HL-60 (cell line): ENCODE results near the gene RHBG.
A peak's percentile ranks its signal among the peaks of the same experiment; 100 is the strongest.

Experiments used
- DNase-seq, 2 experiments: peaks; one replicate each; pipeline ENCODE4 v3.0.0-alpha.2; 2010 to 2020; ENCODE audit warnings: low read depth in 1 of 2, low spot score in 1 of 2
- H3K27ac ChIP-seq: fragments of 250-450 bp; sonication (Bioruptor Pico); replicated peaks from 2 replicates; pipeline ENCODE4 v1.5.1; 2020; ENCODE audit warnings: mild to moderate bottlenecking, moderate library complexity
- H3K27me3 ChIP-seq: fragments of 250-450 bp; sonication (Bioruptor Pico); 2 replicates; pipeline ENCODE4 v1.5.1; 2021; ENCODE audit warnings: mild to moderate bottlenecking, moderate library complexity; ENCODE audit not compliant: insufficient read depth, poor library complexity, severe bottlenecking
- H3K4me3 ChIP-seq: replicated peaks from 2 replicates; pipeline ENCODE4 v1.5.1; 2011; ENCODE audit warnings: mild to moderate bottlenecking, control low read depth, low read length; ENCODE audit not compliant: insufficient read depth
- CTCF ChIP-seq: IDR thresholded peaks from one replicate; pipeline ENCODE4 v1.5.1; 2011; ENCODE audit warnings: low read length, control low read depth, inconsistent platforms; ENCODE audit not compliant: insufficient read depth
- GABPA ChIP-seq: IDR thresholded peaks from 2 replicates; pipeline ENCODE4 v1.6.1; 2012; ENCODE audit warnings: low read depth
- POLR2AphosphoS5 ChIP-seq: IDR thresholded peaks from 2 replicates; pipeline ENCODE4 v1.6.1; 2012; ENCODE audit warnings: low read depth
- REST ChIP-seq: IDR thresholded peaks from 2 replicates; pipeline ENCODE4 v1.6.1; 2012; ENCODE audit warnings: low read depth; ENCODE audit not compliant: insufficient replicate concordance
- SPI1 ChIP-seq: IDR thresholded peaks from 2 replicates; pipeline ENCODE4 v1.6.1; 2012; ENCODE audit warnings: low read depth, mild to moderate bottlenecking, borderline replicate concordance

The RHBG gene

GRCh38 chr1:156421062-156421938 lies 52.3 kb downstream of the RHBG start:
- TF ChIP-seq CTCF: no peak
- peak; percentile 79 for TF ChIP-seq SPI1
- H3K27ac ChIP-seq: no peak overlapping the region
- peaks cover 78% of the 10 kb centered on the region for H3K27me3 ChIP-seq
- peak in 1 of 2 experiments; percentile 20 for DNase-seq
- no peak overlapping the region; the same call in 1 of the 2 replicates for H3K4me3 ChIP-seq

- no peak overlapping the region for H3K4me3 ChIP-seq
- no peak for DNase-seq
- TF ChIP-seq CTCF (no peak), POLR2AphosphoS5 (no peak), SPI1 (no peak), REST (no peak), GABPA (no peak)
- H3K27me3 ChIP-seq: peaks cover 78% of the 10 kb centered on the region
- no peak overlapping the region for H3K27ac ChIP-seq
These were observed 53.1 kb downstream of the RHBG start for GRCh38 chr1:156421939-156422601.

GRCh38 chr1:156422602-156423091 lies 53.6 kb downstream of the RHBG start:
- peaks cover 79% of the 10 kb centered on the region for H3K27me3 ChIP-seq
- H3K27ac ChIP-seq: no peak overlapping the region
- TF ChIP-seq CTCF (no peak), SPI1 (no peak), POLR2AphosphoS5 (no peak)
- H3K4me3 ChIP-seq: no peak overlapping the region
- no peak for DNase-seq

- no peak for DNase-seq
- Histone ChIP-seq H3K27ac (no peak overlapping the region), H3K4me3 (no peak overlapping the region), H3K27me3 (peaks cover 84% of the 10 kb centered on the region)
- no peak for TF ChIP-seq POLR2AphosphoS5
- no peak for TF ChIP-seq CTCF
- no peak for TF ChIP-seq SPI1
- TF ChIP-seq GABPA: no peak
- TF ChIP-seq REST: no peak
These were observed 54.7 kb downstream of the RHBG start for GRCh38 chr1:156423422-156424352.
